Testis (tissue), 2 donors: Measurements from ENCODE around the gene CROCC2.

Source experiments
- POLR2A ChIP-seq: fragments of 450-650 bp; IDR thresholded peaks from one replicate; pipeline ENCODE4 v1.6.1; 2017; ENCODE audit warnings: antibody characterized with exemption, mild to moderate bottlenecking, moderate library complexity
- TF ChIP-seq, protein P1 (sequence below), 3 experiments: fragments of 450-650 bp in 2 of 3; fragments of 200-600 bp in 1 of 3; sonication (generic) in 1 of 3; IDR thresholded peaks; one replicate each; pipeline ENCODE4 v1.5.1; 2016 to 2019; ENCODE audit warnings: antibody characterized with exemption in 3 of 3, mild to moderate bottlenecking in 2 of 3, moderate library complexity in 1 of 3

DNA sequence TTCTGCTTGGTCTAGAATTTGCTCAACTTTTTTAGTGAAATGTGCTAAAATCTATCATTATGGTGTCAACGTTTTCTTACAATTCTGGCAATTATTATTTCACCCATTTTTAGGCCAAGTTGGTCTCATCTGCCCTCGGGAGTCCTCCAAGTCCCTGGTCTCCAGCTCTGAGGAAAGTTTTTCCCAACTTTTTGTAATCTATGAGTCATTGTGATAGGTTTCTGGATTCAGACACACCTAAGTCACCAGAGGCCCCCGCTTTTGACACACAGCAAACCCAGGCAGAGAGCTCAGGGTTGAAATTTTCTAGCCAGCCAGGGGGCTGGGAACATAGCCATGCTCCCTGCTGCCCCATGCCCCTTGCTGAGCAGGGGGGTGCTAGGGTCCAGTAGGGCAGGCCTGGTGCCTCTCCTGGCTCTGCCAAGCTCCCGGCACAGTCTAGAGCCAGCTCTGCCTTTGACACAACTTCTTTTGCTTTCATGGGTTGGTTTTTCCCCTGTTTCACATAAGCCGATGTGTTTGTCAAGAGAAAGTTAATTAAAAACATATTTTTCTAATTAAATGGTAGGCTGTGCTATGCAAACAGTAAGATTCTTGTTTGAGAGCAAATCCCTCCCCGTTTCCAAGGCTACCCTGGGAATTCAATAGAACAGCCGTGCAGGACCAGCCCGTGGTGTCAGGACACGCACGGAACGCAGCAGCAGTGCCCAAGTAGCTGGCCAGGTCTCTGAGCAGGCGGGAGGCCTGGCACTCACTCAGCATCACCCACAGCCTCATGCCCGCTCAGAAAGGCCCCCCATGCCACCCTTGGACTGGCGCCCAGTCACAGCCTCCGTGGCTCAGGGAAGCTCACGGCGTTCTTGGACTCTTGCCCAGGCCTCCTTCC lies 66.7 kb downstream of the CROCC2 start:
- TF ChIP-seq, protein P1, sequence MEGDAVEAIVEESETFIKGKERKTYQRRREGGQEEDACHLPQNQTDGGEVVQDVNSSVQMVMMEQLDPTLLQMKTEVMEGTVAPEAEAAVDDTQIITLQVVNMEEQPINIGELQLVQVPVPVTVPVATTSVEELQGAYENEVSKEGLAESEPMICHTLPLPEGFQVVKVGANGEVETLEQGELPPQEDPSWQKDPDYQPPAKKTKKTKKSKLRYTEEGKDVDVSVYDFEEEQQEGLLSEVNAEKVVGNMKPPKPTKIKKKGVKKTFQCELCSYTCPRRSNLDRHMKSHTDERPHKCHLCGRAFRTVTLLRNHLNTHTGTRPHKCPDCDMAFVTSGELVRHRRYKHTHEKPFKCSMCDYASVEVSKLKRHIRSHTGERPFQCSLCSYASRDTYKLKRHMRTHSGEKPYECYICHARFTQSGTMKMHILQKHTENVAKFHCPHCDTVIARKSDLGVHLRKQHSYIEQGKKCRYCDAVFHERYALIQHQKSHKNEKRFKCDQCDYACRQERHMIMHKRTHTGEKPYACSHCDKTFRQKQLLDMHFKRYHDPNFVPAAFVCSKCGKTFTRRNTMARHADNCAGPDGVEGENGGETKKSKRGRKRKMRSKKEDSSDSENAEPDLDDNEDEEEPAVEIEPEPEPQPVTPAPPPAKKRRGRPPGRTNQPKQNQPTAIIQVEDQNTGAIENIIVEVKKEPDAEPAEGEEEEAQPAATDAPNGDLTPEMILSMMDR (IDR thresholded peaks at IDR 0.05), result no peak
- TF ChIP-seq POLR2A, result no peak
